Panc1 (cell line): ENCODE results near the gene SCEL. TPM values are rescaled to one million over a fixed set of nuclear protein-coding genes. Genes with fewer than 3 reads are reported as not detected.

ENCODE experiments used
- ATAC-seq: fragments of 200-7000 bp; cut with Tn5 transposase; 2 replicates; pipeline ENCODE4 v1.9.1; 2020; ENCODE audit warnings: mild to moderate bottlenecking, moderate library complexity
- BruUV-seq: library from RNA; stranded (reverse); fragments of 400-500 nt; replicated peaks from 2 replicates; lab custom pipeline; 2021; lab: Mats Ljungman, UMichigan
- CTCF ChIA-PET: fragments of 300-600 bp; sonication (Branson Sonifier 250); formaldehyde crosslinking; loops from one replicate; lab custom pipeline; 2022; ENCODE audit warnings: antibody characterized with exemption; lab: Charles Lee
- POLR2A ChIA-PET: fragments of 300-600 bp; sonication (Branson Sonifier 250); formaldehyde crosslinking; loops from one replicate; lab custom pipeline; 2022; ENCODE audit warnings: antibody characterized with exemption; lab: Charles Lee
- DNase-seq: peaks from one replicate; pipeline ENCODE4 v3.0.0-alpha.2; 2010; ENCODE audit warnings: low read depth, low spot score
- H3K27ac ChIP-seq: 2 replicates; pipeline ENCODE4 v1.5.1; 2011; ENCODE audit warnings: mild to moderate bottlenecking, low read length, inconsistent platforms
- H3K27me3 ChIP-seq: fragments of 200-500 bp; sonication (Bioruptor generic); 2 replicates; pipeline ENCODE4 v1.6.0; 2014; ENCODE audit warnings: low read length, inconsistent platforms; ENCODE audit not compliant: control insufficient read depth, insufficient read depth
- H3K36me3 ChIP-seq: fragments of 200-500 bp; sonication (Bioruptor generic); 2 replicates; pipeline ENCODE4 v1.5.1; 2014; ENCODE audit warnings: inconsistent platforms, mild to moderate bottlenecking, low read length, moderate library complexity; ENCODE audit not compliant: control insufficient read depth, insufficient read depth
- H3K4me1 ChIP-seq: 2 replicates; pipeline ENCODE4 v1.5.1; 2011; ENCODE audit warnings: inconsistent platforms, mild to moderate bottlenecking, low read length, moderate library complexity; ENCODE audit not compliant: control insufficient read depth, insufficient read depth
- H3K4me3 ChIP-seq, 2 experiments: 2 replicates each; pipeline ENCODE4 v1.5.1; 2011 to 2012; ENCODE audit warnings: low read depth in 2 of 2, low read length in 2 of 2, mild to moderate bottlenecking in 2 of 2, inconsistent platforms in 1 of 2, moderate library complexity in 1 of 2
- H3K9me3 ChIP-seq: fragments of 200-500 bp; sonication (Bioruptor generic); 2 replicates; pipeline ENCODE4 v1.5.1; 2014; ENCODE audit warnings: low read depth, mild to moderate bottlenecking, inconsistent platforms, low read length, moderate library complexity; ENCODE audit not compliant: control insufficient read depth, insufficient read depth
- POLR2AphosphoS5 ChIP-seq: IDR thresholded peaks from 2 replicates; pipeline ENCODE4 v1.6.1; 2012; ENCODE audit warnings: mild to moderate bottlenecking, low read depth, low read length, moderate library complexity
- REST ChIP-seq, 2 experiments: IDR thresholded peaks; 2 replicates each; pipeline ENCODE4 v1.6.1; 2011 to 2012; ENCODE audit warnings: low read depth in 2 of 2, control low read depth in 1 of 2, low read length in 1 of 2, mild to moderate bottlenecking in 1 of 2, moderate library complexity in 1 of 2; ENCODE audit not compliant: insufficient read depth in 1 of 2
- SIN3A ChIP-seq: IDR thresholded peaks from 2 replicates; pipeline ENCODE4 v1.6.1; 2012; ENCODE audit warnings: low read depth, mild to moderate bottlenecking, low read length, moderate library complexity, borderline replicate concordance; ENCODE audit not compliant: insufficient read depth
- TCF7L2 ChIP-seq: IDR thresholded peaks from 2 replicates; pipeline ENCODE4 v1.6.1; 2011; ENCODE audit warnings: mild to moderate bottlenecking, low read depth, low read length, inconsistent platforms
- in situ Hi-C: cut with HindIII; loops from 2 replicates; pipeline ENCODE4 v1.10.0; 2016; ENCODE audit warnings: low sequenced_read_pairs, low pct_unique_long_range_greater_than_20kb
- intact Hi-C: fragments of 100-400 bp; cut with micrococcal nuclease; formaldehyde crosslinking; loops from one replicate; pipeline ENCODE4 v1.10.0; 2022; ENCODE audit not compliant: unreplicated experiment
- total RNA-seq: library from RNA; stranded (reverse); gene quantifications from one replicate; pipeline ENCODE4 v1.2.1, GENCODE V29; 2021; ENCODE audit not compliant: unreplicated experiment
- TF ChIP-seq, protein P1 (sequence below): fragments of 450-650 bp; IDR thresholded peaks from 2 replicates; pipeline ENCODE4 v1.5.1; 2017; ENCODE audit warnings: mild to moderate bottlenecking

The SCEL gene
- total RNA-seq, 1 experiment from 2014 or later = not detected

DNA sequence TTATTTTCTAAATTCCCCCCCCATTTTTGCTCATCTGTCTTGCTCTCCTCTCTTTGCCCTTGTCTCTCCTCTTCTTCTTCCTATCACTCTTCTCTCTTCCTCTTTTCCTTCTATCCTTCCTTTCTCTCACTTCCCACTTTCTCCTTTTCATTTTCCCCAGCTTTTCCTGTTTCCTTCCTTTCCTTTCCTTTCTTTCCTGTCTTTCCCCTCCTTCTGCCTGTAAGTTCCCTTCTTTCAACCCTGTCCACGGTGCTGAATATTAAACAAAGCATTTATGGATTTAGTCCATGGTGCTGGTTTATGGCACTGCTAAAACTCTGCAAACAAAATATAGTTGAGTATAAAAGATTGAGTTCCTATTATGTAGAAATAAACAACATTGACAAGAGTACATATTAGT is 27.6 kb downstream of the SCEL start:
- Histone ChIP-seq H3K9me3 (no peaks in the 10 kb centered on the region), H3K36me3 (no peaks in the 10 kb centered on the region), H3K27me3 (no peaks in the 10 kb centered on the region), H3K27ac (no peak overlapping the region), H3K4me3 (no peak overlapping the region), H3K4me1 (no peaks in the 10 kb centered on the region)
- ATAC-seq (no peak), DNase-seq (no peak)
- POLR2A ChIA-PET = no interaction called here
- BruUV-seq = no TSS peak
- CTCF ChIA-PET = no interaction called here
- TF ChIP-seq, protein P1, sequence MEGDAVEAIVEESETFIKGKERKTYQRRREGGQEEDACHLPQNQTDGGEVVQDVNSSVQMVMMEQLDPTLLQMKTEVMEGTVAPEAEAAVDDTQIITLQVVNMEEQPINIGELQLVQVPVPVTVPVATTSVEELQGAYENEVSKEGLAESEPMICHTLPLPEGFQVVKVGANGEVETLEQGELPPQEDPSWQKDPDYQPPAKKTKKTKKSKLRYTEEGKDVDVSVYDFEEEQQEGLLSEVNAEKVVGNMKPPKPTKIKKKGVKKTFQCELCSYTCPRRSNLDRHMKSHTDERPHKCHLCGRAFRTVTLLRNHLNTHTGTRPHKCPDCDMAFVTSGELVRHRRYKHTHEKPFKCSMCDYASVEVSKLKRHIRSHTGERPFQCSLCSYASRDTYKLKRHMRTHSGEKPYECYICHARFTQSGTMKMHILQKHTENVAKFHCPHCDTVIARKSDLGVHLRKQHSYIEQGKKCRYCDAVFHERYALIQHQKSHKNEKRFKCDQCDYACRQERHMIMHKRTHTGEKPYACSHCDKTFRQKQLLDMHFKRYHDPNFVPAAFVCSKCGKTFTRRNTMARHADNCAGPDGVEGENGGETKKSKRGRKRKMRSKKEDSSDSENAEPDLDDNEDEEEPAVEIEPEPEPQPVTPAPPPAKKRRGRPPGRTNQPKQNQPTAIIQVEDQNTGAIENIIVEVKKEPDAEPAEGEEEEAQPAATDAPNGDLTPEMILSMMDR = no peak
- no peak for TF ChIP-seq TCF7L2
- no peak for TF ChIP-seq SIN3A
- peak in 1 of 2 experiments; percentile 64; a peak in 2 of 4 replicates for TF ChIP-seq REST (IDR thresholded peaks at IDR 0.05; ENCODE audit: insufficient read depth in 1 of 2, low read depth in 2 of 2, low read length in 1 of 2)
- no peak for TF ChIP-seq POLR2AphosphoS5
- in situ Hi-C loops = no loop called here
- intact Hi-C loops = no loop called here

DNA sequence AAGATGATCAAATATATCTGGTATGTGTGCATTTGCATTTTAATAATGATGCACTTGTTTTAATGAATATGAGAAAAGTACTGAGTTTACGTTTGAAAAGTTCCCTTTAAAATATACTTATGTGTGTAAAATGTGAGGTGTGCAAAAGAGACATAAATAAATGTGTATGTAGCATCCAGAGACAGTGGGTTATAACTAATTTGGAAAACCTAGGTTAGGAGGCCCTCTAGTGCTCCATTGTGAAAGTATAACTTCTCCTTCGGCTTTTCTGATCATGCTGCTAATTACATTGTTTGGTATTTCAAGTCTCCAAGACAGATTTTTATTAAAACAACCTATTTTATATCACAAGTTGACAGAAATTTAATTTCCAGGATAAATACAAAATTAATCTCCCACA is 30.1 kb downstream of the SCEL start:
- DNase-seq (peak; percentile 5), ATAC-seq (no peak)
- H3K9me3 ChIP-seq = no peaks in the 10 kb centered on the region
- H3K4me1 ChIP-seq = no peaks in the 10 kb centered on the region
- H3K27me3 ChIP-seq = no peaks in the 10 kb centered on the region
- H3K36me3 ChIP-seq = no peaks in the 10 kb centered on the region
- POLR2A ChIA-PET = no interaction called here
- CTCF ChIA-PET = no interaction called here
- no TSS peak for BruUV-seq
- TF ChIP-seq REST (IDR thresholded peaks at IDR 0.05; ENCODE audit: insufficient read depth in 1 of 2, low read depth in 2 of 2, low read length in 1 of 2) = no peak
- no peak for TF ChIP-seq SIN3A
- TF ChIP-seq, protein P1 = peak; percentile 26; the same call in 1 of the 2 replicates
- TF ChIP-seq POLR2AphosphoS5 = no peak
- no peak overlapping the region for H3K4me3 ChIP-seq
- in situ Hi-C loops = no loop called here
- intact Hi-C loops = no loop called here
- H3K27ac ChIP-seq = no peak overlapping the region
